Choroid plexus epithelial cell (primary cell): ENCODE measurements around the gene MTHFD2L.
"Not testable (repeated sequence)": the region's sequence is repeated elsewhere in the genome, so short reads cannot be mapped to it uniquely, and the experiment has no call there.

Experiments
- DNase-seq: peaks from one replicate; pipeline ENCODE4 v3.0.0-alpha.2; 2010; ENCODE audit warnings: low read depth
- H3K4me3 ChIP-seq: 2 replicates; pipeline ENCODE4 v1.5.1; 2011; ENCODE audit warnings: low read depth, mild to moderate bottlenecking, control low read depth, low read length, moderate library complexity
- CTCF ChIP-seq: conservative IDR thresholded peaks from 2 replicates; pipeline ENCODE4 v1.5.1; 2011; ENCODE audit warnings: low read depth, mild to moderate bottlenecking, control low read depth, inconsistent platforms, low read length, moderate library complexity

MTHFD2L gene

GRCh38 chr4:74205046-74205445 is 47.1 kb downstream of the MTHFD2L start:
- no peak for TF ChIP-seq CTCF
- H3K4me3 ChIP-seq = no peak overlapping the region
- no peak for DNase-seq

GRCh38 chr4:74205559-74205958 is 47.6 kb downstream of the MTHFD2L start:
- TF ChIP-seq CTCF = no peak
- DNase-seq = no peak
- no peak overlapping the region for H3K4me3 ChIP-seq

- peak; percentile 58 for DNase-seq
- no peak overlapping the region for H3K4me3 ChIP-seq
- TF ChIP-seq CTCF = no peak
Measured at GRCh38 chr4:74206088-74206825, 48.3 kb downstream of the MTHFD2L start.

GRCh38 chr4:74214457-74215159 is 56.7 kb downstream of the MTHFD2L start:
- not testable (repeated sequence) for H3K4me3 ChIP-seq, DNase-seq

GRCh38 chr4:74215236-74215635 is 57.3 kb downstream of the MTHFD2L start:
- DNase-seq = not testable (repeated sequence)

GRCh38 chr4:74217365-74217764 is 59.4 kb downstream of the MTHFD2L start:
- peak; percentile 69 for DNase-seq
- no peak for TF ChIP-seq CTCF
- H3K4me3 ChIP-seq = no peak overlapping the region

More at GRCh38 chr4:74215236-74215635, 57.3 kb downstream of the MTHFD2L start:
- H3K4me3 ChIP-seq = not testable (repeated sequence)

- H3K4me3 ChIP-seq = no peak overlapping the region
- TF ChIP-seq CTCF = no peak
- peak; percentile 23 for DNase-seq
Measured at GRCh38 chr4:74218201-74218600, 60.3 kb downstream of the MTHFD2L start.

- H3K4me3 ChIP-seq = no peak overlapping the region
- TF ChIP-seq CTCF = no peak
- DNase-seq = no peak
Measured at GRCh38 chr4:74219240-74219639, 61.3 kb downstream of the MTHFD2L start.
